ENCODE results near the gene COL17A1. TPM values are rescaled to one million over a fixed set of nuclear protein-coding genes. Genes with fewer than 3 reads are reported as not detected.

COL17A1 gene
- total RNA-seq, 1 experiment from 2014 or later: 0.05 TPM

GRCh38 chr10:104029521-104029860, 56.2 kb downstream of the COL17A1 start:
- Histone ChIP-seq H3K4me3 (no peak overlapping the region), H3K9me3 (replicated peaks) (no peaks in the 10 kb centered on the region), H3K4me1 (replicated peaks) (no peaks in the 10 kb centered on the region), H3K27me3 (replicated peaks) (no peaks in the 10 kb centered on the region), H3K27ac (no peak overlapping the region), H3K36me3 (peaks cover 22% of the 10 kb centered on the region)
- DNase-seq (ENCODE audit: low read depth in 1 of 2, low spot score in 2 of 2): no peak

- Histone ChIP-seq H3K27me3 (replicated peaks) (no peaks in the 10 kb centered on the region), H3K9me3 (replicated peaks) (no peaks in the 10 kb centered on the region), H3K36me3 (peaks cover 27% of the 10 kb centered on the region), H3K4me1 (replicated peaks) (no peaks in the 10 kb centered on the region), H3K27ac (no peak overlapping the region), H3K4me3 (no peak overlapping the region)
- DNase-seq (ENCODE audit: low read depth in 1 of 2, low spot score in 2 of 2): no peak
Measured at GRCh38 chr10:104028823-104029520, 56.7 kb downstream of the COL17A1 start.

GRCh38 chr10:104028146-104028545, 57.5 kb downstream of the COL17A1 start:
- Histone ChIP-seq H3K9me3 (replicated peaks) (no peaks in the 10 kb centered on the region), H3K27me3 (replicated peaks) (no peaks in the 10 kb centered on the region), H3K4me1 (replicated peaks) (no peaks in the 10 kb centered on the region), H3K36me3 (peaks cover 35% of the 10 kb centered on the region), H3K4me3 (no peak overlapping the region), H3K27ac (no peak overlapping the region)
- DNase-seq (ENCODE audit: low read depth in 1 of 2, low spot score in 2 of 2): no peak

- Histone ChIP-seq H3K27ac (no peak overlapping the region), H3K4me3 (no peak overlapping the region), H3K9me3 (replicated peaks) (no peaks in the 10 kb centered on the region), H3K27me3 (replicated peaks) (no peaks in the 10 kb centered on the region), H3K36me3 (peaks cover 44% of the 10 kb centered on the region), H3K4me1 (replicated peaks) (no peaks in the 10 kb centered on the region)
- DNase-seq (ENCODE audit: low read depth in 1 of 2, low spot score in 2 of 2): no peak
Measured at GRCh38 chr10:104026762-104027161, 58.9 kb downstream of the COL17A1 start.

- no peak for DNase-seq (ENCODE audit: low read depth in 1 of 2, low spot score in 2 of 2)
- Histone ChIP-seq H3K36me3 (peaks cover 54% of the 10 kb centered on the region), H3K4me1 (replicated peaks) (no peaks in the 10 kb centered on the region), H3K9me3 (replicated peaks) (no peaks in the 10 kb centered on the region), H3K4me3 (no peak overlapping the region), H3K27ac (no peak overlapping the region), H3K27me3 (replicated peaks) (no peaks in the 10 kb centered on the region)
Measured at GRCh38 chr10:104025524-104025923, 60.2 kb downstream of the COL17A1 start.

GRCh38 chr10:104022026-104022425, 63.7 kb downstream of the COL17A1 start:
- peaks cover 59% of the 10 kb centered on the region for H3K36me3 ChIP-seq

GRCh38 chr10:104021246-104021645, 64.4 kb downstream of the COL17A1 start:
- no peak for DNase-seq (ENCODE audit: low read depth in 1 of 2, low spot score in 2 of 2)
- Histone ChIP-seq H3K27me3 (replicated peaks) (no peaks in the 10 kb centered on the region), H3K4me3 (no peak overlapping the region), H3K27ac (no peak overlapping the region), H3K4me1 (replicated peaks) (no peaks in the 10 kb centered on the region), H3K36me3 (peaks cover 59% of the 10 kb centered on the region), H3K9me3 (replicated peaks) (no peaks in the 10 kb centered on the region)

More at GRCh38 chr10:104022026-104022425, 63.7 kb downstream of the COL17A1 start:
- DNase-seq (ENCODE audit: low read depth in 1 of 2, low spot score in 2 of 2): no peak
- Histone ChIP-seq H3K27me3 (replicated peaks) (no peaks in the 10 kb centered on the region), H3K4me1 (replicated peaks) (no peaks in the 10 kb centered on the region), H3K4me3 (no peak overlapping the region), H3K9me3 (replicated peaks) (no peaks in the 10 kb centered on the region), H3K27ac (no peak overlapping the region)

GRCh38 chr10:104020020-104020419, 65.7 kb downstream of the COL17A1 start:
- no peak overlapping the region for H3K4me3 ChIP-seq
- peaks cover 51% of the 10 kb centered on the region for H3K36me3 ChIP-seq
- no peak for DNase-seq (ENCODE audit: low read depth in 1 of 2, low spot score in 2 of 2)
- H3K4me1 ChIP-seq (replicated peaks): no peaks in the 10 kb centered on the region
- no peaks in the 10 kb centered on the region for H3K9me3 ChIP-seq (replicated peaks)
- H3K27me3 ChIP-seq (replicated peaks): no peaks in the 10 kb centered on the region
- H3K27ac ChIP-seq: no peak overlapping the region

- Histone ChIP-seq H3K27me3 (replicated peaks) (no peaks in the 10 kb centered on the region), H3K9me3 (replicated peaks) (no peaks in the 10 kb centered on the region), H3K36me3 (peaks cover 35% of the 10 kb centered on the region), H3K27ac (no peak overlapping the region), H3K4me3 (no peak overlapping the region), H3K4me1 (replicated peaks) (no peaks in the 10 kb centered on the region)
- DNase-seq (ENCODE audit: low read depth in 1 of 2, low spot score in 2 of 2): no peak
Measured at GRCh38 chr10:104018471-104018870, 67.2 kb downstream of the COL17A1 start.

GRCh38 chr10:104016661-104017060, 69.0 kb downstream of the COL17A1 start:
- Histone ChIP-seq H3K4me3 (no peak overlapping the region), H3K36me3 (peaks cover 22% of the 10 kb centered on the region), H3K9me3 (replicated peaks) (no peaks in the 10 kb centered on the region), H3K27me3 (replicated peaks) (no peaks in the 10 kb centered on the region), H3K27ac (no peak overlapping the region), H3K4me1 (replicated peaks) (no peaks in the 10 kb centered on the region)
- DNase-seq (ENCODE audit: low read depth in 1 of 2, low spot score in 2 of 2): no peak

GRCh38 chr10:104014176-104014575, 71.5 kb downstream of the COL17A1 start:
- Histone ChIP-seq H3K4me1 (replicated peaks) (no peaks in the 10 kb centered on the region), H3K36me3 (peaks cover 3% of the 10 kb centered on the region), H3K9me3 (replicated peaks) (no peaks in the 10 kb centered on the region), H3K27me3 (replicated peaks) (no peaks in the 10 kb centered on the region), H3K27ac (no peak overlapping the region), H3K4me3 (no peak overlapping the region)
- DNase-seq (ENCODE audit: low read depth in 1 of 2, low spot score in 2 of 2): no peak

GRCh38 chr10:104013489-104013888, 72.2 kb downstream of the COL17A1 start:
- Histone ChIP-seq H3K27ac (no peak overlapping the region), H3K36me3 (peaks cover 7% of the 10 kb centered on the region), H3K27me3 (replicated peaks) (no peaks in the 10 kb centered on the region), H3K4me1 (replicated peaks) (no peaks in the 10 kb centered on the region), H3K4me3 (no peak overlapping the region), H3K9me3 (replicated peaks) (no peaks in the 10 kb centered on the region)
- no peak for DNase-seq (ENCODE audit: low read depth in 1 of 2, low spot score in 2 of 2)

- H3K27me3 ChIP-seq (replicated peaks): no peaks in the 10 kb centered on the region
- H3K4me3 ChIP-seq: no peak overlapping the region
- no peaks in the 10 kb centered on the region for H3K4me1 ChIP-seq (replicated peaks)
Measured at GRCh38 chr10:104011904-104012303, 73.8 kb downstream of the COL17A1 start.

GRCh38 chr10:104005172-104005863, 80.4 kb downstream of the COL17A1 start:
- Histone ChIP-seq H3K9me3 (replicated peaks) (no peaks in the 10 kb centered on the region), H3K4me3 (no peak overlapping the region), H3K27ac (no peak overlapping the region), H3K36me3 (peaks cover 27% of the 10 kb centered on the region), H3K27me3 (replicated peaks) (no peaks in the 10 kb centered on the region), H3K4me1 (replicated peaks) (no peaks in the 10 kb centered on the region)
- DNase-seq (ENCODE audit: low read depth in 1 of 2, low spot score in 2 of 2): no peak

More at GRCh38 chr10:104011904-104012303, 73.8 kb downstream of the COL17A1 start:
- Histone ChIP-seq H3K36me3 (peaks cover 9% of the 10 kb centered on the region; the same call in 1 of the 2 replicates), H3K9me3 (replicated peaks) (no peaks in the 10 kb centered on the region), H3K27ac (no peak overlapping the region)
- no peak for DNase-seq (ENCODE audit: low read depth in 1 of 2, low spot score in 2 of 2)

Measured in SJSA1 (cell line).